Amniotic stem cell (primary cell): ENCODE measurements around the gene TOM1L2.
"Not testable (repeated sequence)": the region's sequence is repeated elsewhere in the genome, so short reads cannot be mapped to it uniquely, and the experiment has no call there.

ENCODE experiments used
- DNase-seq: peaks from one replicate; lab custom pipeline; 2025; lab: John Stamatoyannopoulos, UW

The TOM1L2 gene

DNA sequence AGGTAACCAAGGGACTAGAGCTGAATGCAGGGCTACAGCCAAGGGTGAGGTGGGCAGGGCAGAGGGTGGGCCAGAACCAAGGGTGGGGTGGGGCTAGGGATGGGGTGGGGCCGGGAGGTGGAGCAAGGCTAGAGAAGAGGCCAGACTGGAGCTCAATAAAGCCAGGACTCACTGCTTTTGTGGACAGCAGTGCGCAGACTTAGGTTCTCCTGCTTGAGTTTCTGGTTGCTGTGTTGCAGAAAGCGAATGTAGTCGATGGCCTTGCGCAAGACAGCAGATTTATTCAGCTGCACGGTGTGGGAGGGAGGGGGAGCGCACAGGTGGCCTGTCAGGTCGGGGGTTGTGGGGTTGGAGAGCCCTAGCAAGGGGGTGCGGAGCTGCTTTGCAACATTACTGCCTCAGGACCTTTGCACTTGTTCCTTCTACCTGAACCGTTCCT lies 154.1 kb downstream of the TOM1L2 start:
- DNase-seq: no peak

DNA sequence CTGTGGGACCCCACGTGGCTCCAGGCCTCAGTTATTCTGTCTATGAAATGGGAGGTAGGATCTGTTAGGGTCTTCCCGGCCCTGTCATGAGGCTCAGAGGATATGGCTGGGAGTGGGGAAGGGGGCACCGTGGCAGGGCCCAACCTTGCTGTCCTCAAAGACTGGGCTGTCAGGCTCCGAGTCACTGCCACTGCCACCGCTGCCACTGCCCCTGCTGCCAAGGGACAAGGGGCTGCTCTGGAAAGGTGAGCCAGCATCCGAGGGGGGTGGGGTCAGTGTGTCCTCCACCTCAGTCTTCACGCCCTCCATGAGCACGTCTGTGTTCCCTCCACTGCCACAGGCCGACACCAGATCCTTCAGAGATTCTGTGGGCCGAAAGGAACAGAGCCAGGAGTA lies 154.7 kb downstream of the TOM1L2 start:
- no peak for DNase-seq

DNA sequence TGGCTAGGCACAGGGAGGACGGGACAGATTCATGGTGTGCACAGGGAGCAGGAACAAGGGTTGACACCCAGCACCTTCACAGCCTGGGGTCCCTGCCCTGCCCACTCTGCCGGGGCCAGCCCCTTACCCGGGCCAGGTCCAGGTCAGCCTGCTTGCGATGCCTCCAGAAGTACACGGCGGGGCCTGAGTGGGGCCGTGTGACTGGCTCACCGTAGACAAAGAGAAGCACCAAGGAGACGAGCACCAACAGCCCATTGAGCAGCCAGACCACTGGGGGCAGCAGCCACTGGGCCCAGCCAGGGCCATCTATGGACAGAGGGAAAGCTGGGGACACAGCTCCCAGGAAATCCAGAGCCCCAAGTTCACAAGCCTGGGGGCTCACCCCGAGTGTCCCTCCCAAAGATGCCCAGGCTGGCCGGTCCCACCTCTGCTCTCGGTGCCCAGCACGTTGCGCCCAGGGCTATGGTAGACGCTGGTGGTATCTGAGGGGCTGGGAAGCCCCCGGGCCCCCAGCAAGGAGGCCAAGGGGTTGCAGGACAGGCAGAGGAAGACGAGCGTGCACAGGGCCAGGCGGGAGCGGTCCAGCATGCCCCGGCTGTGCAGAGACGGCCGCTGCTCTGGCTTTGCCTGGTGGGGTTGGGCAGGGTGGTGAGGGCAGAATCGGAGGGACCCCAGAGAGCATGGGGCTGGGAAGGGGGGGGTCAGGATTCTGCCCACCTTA lies 155.2 kb downstream of the TOM1L2 start:
- DNase-seq: no peak

DNA sequence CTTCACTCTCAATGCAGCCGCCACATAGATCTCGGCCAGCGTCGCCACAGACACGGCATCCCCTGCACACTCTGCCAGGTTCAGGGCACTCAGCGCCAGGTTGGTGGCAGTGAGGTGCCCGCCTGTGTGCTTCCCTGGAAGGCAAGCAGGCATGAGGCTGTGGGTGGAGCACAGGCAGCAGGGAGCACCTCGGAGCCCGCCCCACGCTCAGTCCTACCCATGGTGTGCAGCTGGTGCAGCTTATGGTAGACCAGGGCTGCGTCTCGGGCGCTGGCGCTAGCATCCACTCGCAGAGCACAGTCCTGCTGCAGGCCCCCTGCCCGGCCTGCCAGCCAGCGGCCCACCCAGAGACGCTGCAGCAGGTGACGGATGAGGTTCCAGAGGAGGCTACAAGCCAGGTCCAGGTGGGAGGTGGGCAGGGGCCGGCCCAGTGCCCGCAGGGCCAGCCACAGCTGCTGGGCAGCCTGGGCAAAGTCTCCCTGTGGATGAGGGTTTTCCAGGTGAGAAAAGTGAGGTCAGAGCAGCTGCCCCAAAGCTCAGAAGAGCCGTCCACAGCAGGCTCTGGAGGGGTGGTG lies 155.9 kb downstream of the TOM1L2 start:
- DNase-seq: no peak

DNA sequence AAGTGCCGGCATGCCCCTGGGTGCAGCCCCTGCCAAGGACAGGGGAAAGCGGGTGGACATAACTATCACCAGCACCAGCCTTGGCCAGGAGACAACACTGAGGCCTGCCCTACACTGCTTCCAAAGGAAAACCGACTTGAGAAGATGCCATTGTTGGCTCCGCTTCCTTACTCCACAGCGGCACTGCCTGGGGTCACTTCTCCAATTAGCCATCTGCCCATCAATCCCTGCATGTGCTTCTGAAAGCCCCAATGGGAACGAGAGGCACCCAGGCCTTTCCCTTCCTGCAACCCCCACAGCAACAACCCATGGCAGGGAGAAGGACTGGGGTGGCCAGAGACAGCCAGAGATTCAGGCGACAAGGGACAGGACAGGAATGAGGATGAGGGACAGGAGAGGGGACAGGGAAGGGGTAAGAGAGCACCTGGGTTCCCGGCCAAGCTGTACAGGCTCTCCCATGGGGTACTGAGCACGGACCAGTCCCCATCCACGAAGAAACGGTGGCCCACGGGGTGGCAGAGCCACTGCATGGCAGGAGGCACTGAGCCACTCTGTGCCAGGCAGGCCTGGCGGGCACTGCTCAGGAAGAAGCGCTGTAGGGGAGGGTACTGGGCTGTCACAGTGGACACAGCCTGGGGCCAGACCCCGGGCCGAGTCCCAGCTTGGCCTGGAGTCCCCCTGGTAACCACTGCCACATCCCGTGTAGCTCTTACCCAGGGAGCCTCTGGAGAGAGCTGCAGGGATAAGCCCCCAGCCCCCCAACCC lies 156.6 kb downstream of the TOM1L2 start:
- no peak for DNase-seq

DNA sequence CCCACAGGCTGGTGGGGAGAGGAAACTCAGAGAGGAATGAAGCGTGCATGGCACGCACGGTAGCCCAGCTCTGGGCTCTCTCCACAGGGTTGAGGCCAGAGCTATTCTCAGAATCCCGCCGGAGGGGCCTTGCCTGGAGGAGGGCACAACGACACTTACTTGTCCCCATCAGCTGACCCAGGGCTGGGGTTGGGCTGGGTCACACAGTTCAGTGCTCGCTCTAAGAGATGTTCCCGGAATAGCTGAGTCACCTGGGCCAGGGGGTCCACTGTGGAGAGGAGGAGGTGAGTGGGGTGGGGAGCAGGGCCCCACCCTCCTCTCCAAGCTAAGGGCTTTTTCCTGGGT lies 157.2 kb downstream of the TOM1L2 start:
- no peak for DNase-seq

DNA sequence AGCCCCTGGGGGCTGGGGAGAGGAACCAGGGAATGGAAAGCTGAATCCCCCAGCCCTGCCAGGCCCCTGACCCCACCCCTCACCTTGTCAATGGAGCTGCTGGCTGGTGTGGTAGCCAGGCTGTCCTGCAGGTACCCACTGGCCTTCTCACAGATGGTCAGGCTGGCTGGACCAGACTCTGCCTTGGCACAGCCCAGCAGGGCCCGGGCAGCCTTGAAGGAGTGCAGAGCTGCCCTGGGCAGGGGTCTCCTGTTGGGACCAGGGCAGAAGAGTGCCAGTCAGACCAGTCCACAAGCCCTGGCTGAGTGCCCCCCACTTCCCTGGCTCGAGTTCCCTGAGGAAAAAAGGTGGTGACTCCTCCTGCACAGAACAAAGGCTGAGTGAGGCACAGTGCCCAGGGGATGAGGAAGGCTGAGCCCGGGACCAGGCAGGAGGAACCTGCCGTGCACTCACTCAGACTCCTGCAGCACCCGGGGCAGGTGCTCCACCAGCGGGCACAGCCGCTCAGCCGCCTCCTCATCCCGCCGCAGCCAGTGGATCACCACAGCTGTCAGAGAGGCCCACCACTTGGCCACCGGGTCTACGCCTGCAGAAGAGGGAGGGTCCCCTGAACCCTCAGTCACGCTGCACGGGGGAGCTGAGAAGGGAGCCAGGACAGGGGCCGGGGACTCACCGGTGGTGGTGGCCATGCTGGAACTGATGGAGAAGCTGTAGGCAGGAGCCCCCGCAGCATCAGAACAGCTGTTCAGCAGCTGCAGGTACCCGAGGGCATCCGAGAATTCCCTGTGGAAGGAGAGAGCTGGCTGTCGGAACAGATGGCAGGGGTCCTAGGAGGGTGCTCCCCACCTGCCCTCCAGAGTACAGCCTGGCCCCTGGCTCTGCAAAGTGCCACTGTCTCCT lies 157.8 kb downstream of the TOM1L2 start:
- DNase-seq: no peak

DNA sequence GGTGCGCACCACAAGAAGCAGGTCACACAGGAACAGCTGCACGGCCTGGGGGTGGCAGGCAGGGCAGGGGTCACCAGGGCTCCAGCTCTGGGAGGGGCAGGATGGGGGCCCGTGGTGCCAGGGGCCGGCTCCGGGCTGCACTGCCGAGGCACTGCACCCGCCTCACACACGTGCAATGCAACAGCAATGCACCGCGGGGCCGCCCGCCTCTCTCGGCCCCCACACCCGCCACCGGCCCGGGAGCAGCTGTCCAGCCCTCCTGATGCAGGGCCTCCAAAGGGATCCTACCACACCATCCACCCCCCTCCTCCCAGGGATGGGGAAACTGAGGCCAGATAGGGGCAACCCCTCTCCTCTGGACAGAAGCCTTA lies 158.5 kb downstream of the TOM1L2 start:
- DNase-seq: no peak

DNA sequence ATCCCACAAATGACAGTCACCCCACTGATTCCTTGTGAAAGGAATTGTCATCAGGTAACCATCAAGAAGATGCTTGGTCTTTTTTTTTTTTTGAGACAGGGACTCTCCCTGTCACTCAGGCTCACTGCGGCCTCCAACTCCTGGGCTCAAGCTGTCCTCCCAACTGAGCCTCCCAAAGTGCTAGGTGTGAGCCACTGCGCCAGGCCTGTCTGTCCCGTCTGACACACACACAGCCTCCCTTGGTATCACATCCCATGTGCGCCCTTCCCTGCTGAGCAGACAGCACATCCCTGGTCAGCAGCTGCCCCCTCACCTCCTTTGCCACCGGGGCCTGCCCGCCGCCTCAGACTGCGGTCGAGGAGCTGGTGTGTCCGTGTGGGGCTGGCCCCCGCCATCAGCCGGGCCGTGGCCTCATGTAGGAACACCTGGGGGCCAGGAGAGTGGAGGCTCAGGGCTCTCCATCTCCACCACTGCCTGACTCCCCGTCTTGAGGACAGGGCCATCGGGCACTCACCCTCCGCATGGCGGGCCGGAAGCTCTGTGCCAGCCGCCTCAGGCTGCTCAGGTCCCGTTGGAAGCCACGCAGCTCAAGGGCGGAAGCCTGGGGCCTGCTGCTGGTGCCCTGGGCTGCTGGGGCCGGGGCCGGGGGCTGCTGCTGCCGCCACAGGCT lies 159.0 kb downstream of the TOM1L2 start:
- DNase-seq: no peak

DNA sequence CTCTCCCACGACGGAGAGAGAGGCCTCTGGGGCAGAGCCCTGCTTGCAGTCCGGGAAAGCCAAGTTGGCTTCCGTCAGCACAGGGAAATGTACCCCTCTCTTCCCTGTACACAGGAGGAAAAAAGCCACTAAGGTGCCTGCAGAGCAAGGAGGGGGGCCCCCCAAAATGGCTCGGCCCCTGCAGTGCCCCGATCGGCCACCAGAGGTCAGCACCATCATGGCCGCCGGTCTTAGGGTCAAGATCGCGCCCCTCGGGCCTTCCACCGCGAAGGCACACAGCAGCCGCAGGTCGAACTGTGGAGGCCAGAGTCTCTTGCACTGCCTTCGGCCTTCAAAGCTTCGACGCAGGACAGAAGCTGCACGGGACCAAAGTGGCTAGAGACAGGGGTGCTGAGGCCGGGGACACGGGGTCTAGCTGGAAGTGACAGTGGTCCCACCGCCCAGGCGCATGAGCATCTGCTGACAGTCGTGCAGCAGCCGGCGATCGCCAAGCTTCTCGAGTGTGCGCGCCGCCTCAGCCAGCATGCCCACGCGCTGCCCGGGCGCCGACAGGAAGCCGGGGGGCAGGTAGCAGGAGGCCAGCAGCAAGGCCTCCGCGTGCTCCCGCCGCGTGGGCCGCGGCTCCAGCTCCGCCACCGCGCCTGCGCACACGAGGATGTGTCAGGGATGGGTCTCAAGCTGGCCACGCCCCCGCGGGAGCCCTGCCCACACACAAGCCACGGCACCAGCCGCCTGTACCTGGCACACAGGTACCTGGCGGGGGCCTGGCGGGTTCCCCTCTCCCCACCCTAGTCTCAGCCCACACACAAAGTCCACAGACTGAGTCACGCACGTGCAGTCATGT lies 159.8 kb downstream of the TOM1L2 start:
- no peak for DNase-seq

DNA sequence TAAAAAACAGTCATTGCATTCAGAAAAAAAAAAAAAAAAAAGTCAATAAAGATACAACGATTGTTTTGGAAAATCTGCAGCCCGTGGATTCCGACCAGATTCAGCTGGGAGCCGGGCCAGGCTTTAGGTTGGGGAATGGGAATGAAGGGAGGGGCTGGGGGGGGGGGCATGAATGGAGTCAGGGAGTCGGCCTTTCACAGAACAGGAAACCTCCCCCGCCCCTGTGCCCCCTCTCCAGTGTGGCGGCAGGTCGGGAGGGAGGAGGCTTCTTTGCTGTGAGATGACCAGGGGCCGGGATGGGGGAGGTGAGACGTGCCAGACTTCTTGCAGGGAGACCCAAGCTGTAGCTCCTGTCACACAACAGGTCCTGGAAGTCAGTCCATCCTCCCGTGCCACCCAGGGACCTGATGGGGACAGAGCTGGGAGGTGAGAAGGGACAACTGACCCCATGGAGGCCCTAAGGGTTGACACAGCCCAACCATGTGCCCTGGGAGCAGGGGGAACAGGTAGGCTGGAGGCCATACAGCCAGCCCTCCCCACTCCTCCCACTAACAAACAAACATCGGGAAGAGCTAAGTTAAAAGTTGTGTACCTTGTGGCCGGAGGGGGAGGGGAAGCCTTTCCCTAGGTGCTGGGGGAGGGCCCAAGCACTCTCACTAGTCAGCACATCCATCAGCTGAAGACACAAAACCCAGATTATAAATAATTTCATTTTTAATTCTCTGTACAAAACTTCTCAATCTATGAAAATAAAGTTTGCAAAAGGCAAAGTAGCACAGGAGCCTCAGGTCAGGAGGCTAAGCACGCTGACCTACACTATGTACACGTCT lies 160.6 kb downstream of the TOM1L2 start:
- DNase-seq: no peak

DNA sequence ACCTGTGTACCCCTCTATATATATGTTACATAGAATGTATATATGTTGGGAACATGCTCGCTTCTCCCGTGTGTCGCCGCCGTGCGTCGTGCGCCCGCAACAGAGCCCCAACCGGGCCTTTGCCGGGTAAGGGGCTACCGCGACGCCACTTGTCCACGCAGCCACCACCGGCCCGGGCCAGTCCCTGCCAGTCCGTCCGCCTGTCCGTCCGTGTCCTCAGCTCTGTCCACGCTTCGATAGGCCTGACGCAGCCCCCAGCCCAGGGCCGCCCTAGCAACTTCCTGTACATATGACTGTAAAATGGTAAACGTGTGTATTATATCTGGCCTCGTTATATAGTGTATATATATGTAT lies 161.3 kb downstream of the TOM1L2 start:
- no peak for DNase-seq

DNA sequence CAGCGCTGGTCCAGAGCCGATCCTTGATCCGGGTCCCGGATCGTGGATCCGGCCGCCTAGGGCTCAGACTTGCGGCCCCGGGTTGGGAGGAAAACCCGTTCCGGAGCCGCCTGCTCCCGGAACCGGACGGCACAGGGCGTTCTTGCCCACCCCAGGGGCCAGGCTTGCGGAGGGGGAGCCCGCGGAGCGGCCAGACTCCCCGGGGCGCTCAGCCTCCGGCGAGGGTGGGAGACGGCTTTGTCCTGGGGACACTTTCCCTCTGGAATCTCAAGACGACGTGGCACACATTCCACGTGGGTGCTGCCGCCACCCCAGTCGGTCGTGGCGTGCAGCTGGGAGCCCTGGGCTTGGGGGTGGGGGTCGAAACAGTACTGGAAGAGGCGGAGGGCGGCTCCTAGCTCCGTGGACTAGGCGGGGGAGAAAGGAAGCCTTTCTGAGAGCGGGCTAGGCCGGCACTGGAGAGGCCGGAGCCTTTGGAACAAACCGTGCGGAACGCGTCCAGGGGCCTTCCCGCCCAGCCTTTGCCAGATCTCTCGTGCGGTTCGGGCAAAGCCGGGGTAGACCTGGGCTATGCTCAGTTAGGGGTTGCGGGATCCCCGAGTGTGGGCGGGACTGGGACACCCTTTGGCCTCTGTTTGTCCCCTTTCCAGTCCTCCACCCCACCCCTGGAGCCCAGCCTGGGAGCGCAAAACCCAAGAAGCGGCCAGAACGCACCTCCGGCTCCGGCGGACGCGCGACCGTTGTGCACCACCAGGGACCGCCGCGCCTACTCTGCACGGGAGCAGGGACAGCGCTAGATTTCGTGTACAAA lies 161.9 kb downstream of the TOM1L2 start:
- DNase-seq: no peak

DNA sequence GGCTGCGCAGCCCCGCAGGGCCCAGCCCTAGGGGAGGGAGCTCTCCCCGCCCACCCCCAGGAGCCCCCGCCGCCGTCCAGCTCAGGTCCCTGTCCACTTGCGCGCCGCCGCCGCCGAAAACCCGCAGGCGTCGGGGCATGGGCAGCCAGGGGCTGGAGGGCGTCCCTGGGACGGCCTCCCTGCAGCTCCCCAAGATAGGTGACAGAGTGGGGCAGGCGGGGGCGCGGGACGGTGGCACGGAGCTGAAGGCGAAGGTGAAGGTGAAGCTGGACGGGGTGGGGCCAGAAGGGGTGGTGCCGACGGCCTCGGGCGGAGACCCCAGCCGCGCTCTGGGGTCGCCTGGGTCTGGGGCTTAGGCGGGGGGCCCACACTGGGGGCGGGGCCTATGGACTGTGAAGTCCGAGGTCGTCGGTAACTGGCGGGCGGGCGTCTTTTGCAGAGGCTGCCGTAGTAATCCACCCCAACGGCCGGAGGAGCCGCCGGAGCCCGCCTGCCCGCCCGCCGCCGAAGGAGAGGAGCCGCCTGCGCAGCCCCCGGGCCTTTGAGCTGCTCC lies 162.6 kb downstream of the TOM1L2 start:
- DNase-seq: no peak

DNA sequence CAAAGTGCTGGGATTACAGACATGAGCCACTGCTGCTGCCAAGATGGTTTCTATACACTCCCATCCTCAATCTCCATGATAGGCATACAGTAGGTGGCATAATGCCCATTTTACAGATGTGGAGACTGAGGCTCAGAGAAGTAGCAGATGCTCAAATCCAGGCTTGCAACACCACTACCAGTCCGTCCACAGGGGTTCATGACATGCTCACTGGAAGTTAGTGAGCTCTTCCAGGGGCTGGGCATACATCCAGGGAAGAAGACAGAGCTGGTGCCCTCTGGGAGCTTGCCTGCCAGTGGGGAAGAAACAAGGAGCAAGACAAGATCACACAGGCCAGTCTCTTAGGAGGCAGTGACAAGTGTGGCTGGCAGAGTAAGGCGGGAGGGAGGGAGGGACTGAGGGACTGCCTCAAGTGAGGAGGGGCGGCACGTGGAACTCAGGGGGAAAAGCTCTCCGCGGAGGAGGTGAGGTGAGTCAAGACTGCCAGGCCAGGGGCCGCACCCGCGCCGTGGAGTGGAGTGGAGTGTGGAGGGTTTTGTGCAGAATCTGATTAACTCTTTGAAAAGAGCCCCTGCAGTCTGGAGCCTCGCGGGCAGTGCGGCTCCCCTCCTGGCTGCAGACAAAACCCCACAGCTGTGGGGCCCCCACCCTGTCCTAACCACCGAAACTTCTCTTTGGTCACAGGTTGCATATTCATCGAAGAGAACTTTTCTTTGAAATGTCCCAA lies 163.3 kb downstream of the TOM1L2 start:
- no peak for DNase-seq

DNA sequence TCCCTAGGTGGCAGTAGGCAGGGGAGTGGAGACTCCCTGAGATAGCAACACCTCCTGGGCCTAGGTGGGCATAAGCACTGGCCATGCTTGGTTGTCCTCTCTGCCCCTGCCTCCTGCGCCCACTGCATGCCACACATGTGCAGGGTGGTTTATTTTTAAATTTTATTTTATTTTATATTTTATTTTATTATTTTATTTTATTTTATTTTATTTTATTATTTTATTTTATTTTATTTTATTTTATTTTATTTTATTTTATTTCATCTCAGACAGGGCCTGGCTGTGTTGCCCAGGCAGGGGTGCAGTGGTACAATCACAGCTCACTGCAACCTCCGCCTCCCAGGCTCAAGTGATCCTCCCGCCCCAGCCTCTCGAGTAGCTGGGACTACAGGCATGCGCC lies 164.0 kb downstream of the TOM1L2 start:
- DNase-seq: not testable (repeated sequence)

DNA sequence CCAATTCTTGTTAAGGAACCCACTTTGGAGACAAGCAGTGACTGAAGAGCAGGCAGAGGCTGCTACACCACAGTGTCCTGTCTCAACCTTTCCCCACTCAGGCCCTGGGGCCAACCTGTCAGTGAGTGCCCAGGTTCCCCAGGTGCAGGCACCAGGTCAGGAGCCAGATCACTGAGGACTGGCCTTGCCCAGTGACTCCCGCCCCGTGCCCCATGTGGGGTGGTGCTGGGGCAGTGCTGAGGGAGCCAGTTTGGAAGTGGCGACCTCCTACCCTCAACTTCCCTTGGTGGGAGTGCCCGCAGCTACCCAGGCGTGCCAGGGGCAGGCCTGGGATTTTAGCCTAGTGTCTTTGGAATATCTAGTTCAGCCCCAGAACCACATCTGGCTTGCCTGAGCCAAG lies 164.8 kb downstream of the TOM1L2 start:
- no peak for DNase-seq

DNA sequence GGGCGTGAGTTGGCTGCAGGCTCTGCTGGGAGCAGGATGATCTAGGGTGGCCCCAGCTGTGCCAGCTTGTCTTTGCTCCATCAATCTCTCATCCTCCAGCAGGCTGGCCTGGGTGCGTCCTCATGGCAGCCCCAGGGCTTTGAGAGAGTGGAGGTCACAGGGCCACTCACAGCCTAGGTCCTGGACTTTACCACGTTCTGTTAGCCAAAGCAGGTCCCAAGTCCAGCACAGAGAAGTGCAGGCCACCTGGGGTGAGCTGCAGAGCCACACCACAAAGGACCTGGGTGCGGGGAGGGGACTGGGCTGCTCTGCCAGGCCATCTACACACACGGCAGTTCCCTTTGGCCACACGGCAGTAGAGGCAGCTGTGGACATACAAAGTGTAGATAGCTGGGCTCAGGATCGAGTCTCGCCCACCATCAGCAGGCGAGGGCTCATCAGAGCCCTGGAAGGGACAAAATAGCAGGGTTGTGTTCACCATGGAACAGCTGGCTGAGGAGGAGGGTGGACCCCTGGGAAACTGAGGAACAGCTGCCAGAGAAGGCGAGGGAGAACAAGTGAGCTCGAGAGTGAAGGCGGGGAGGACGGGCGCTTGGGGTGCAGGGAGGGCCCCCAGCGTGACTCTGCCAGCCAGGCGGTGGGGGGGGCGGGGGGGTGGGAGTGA lies 165.5 kb downstream of the TOM1L2 start:
- DNase-seq: no peak
